Heart left ventricle (tissue), 16 donors: ENCODE results near the gene RBMS3. TPM values are rescaled to one million over a fixed set of nuclear protein-coding genes. Genes with fewer than 3 reads are reported as not detected.
"Not testable (repeated sequence)": the region's sequence is repeated elsewhere in the genome, so short reads cannot be mapped to it uniquely, and the experiment has no call there.

ENCODE experiments used
- ATAC-seq, 4 donors: fragments of 200-7000 bp; cut with Tn5 transposase; one replicate each; pipeline ENCODE4 v1.9.1; 2020 to 2022; ENCODE audit warnings: moderate library complexity in 4 of 4, mild to moderate bottlenecking in 3 of 4, moderate number of reproducible peaks in 1 of 4
- DNase-seq, 5 donors: peaks; one replicate each; pipeline ENCODE4 v3.0.0-alpha.2; 2020
- H3K27ac ChIP-seq, 12 donors: fragments of 200-600 bp; sonication (generic) in 4 of 12; one replicate each; pipeline versions ENCODE4 v1.5.0 to v1.8.0; 2016 to 2022; ENCODE audit warnings: mild to moderate bottlenecking in 2 of 12
- H3K27me3 ChIP-seq, 9 donors: fragments of 200-600 bp; sonication (generic) in 2 of 9; one replicate each; pipeline versions ENCODE4 v1.5.1 to v1.8.0; 2016 to 2022; ENCODE audit warnings: mild to moderate bottlenecking in 3 of 9
- H3K36me3 ChIP-seq, 9 donors: fragments of 200-600 bp; sonication (generic) in 2 of 9; one replicate each; pipeline versions ENCODE4 v1.5.0 to v1.8.0; 2018 to 2022; ENCODE audit warnings: mild to moderate bottlenecking in 2 of 9
- H3K4me1 ChIP-seq, 12 donors: fragments of 200-600 bp; sonication (generic) in 4 of 12; one replicate each; pipeline versions ENCODE4 v1.5.0 to v1.8.0; 2016 to 2022; ENCODE audit warnings: mild to moderate bottlenecking in 3 of 12
- H3K4me3 ChIP-seq, 12 donors: fragments of 200-600 bp; sonication (generic) in 4 of 12; one replicate each; pipeline versions ENCODE4 v1.5.0 to v1.8.0; 2017 to 2022; ENCODE audit warnings: mild to moderate bottlenecking in 9 of 12, moderate library complexity in 4 of 12
- H3K9me3 ChIP-seq, 12 donors: fragments of 200-600 bp; sonication (generic) in 4 of 12; one replicate each; pipeline versions ENCODE4 v1.5.0 to v1.8.0; 2016 to 2022; ENCODE audit warnings: mild to moderate bottlenecking in 1 of 12
- POLR2A ChIP-seq, 2 donors: fragments of 450-650 bp; IDR thresholded peaks; one replicate each; pipeline ENCODE4 v1.6.1; 2017; ENCODE audit warnings: antibody characterized with exemption in 2 of 2, mild to moderate bottlenecking in 2 of 2, moderate library complexity in 2 of 2
- WGBS, 4 donors: extraction: QIAGEN DNeasy Blood & Tissue Kit in 2 of 4; methylation state at CpG; one replicate each; pipeline versions ENCODE4 v1.1.5 to v1.1.7; 2013 to 2018; 5-methylcytosine and 5-hydroxymethylcytosine counted together
- intact Hi-C, 10 donors: fragments of 100-400 bp; cut with DNase I; formaldehyde crosslinking; loops; one replicate each; pipeline versions ENCODE4 v1.11.1 to v1.14.2; 2022
- long read RNA-seq, 3 donors: library from polyadenylated mRNA; unstranded; transcript quantifications; one replicate each; pipeline ENCODE4 v2.0.0, GENCODE V29; 2020 to 2021
- polyA plus RNA-seq, 2 donors: library from polyadenylated mRNA; stranded (reverse); fragments of 200-250 nt; gene quantifications; one replicate each; pipeline ENCODE4 v1.2.3, GENCODE V29; 2013
- total RNA-seq, 9 donors: library from RNA; depleted of rRNA in 2 of 9; stranded (reverse); fragments of >200 nt in 2 of 9; fragmentation: NEBNext Ultra II Directional in 3 of 9; extraction: Animal tissue kit (Norgen Biotek cat#: 25700) in 3 of 9; gene quantifications; one replicate each; pipeline versions ENCODE4 v1.1.0 to v1.2.4, GENCODE V29; 2016 to 2023
- TF ChIP-seq, protein P1 (sequence below), 12 donors: fragments of 200-600 bp; sonication (generic) in 4 of 12; IDR thresholded peaks; one replicate each; pipeline versions ENCODE4 v1.5.0 to v1.8.0; 2018 to 2022; ENCODE audit warnings: antibody characterized with exemption in 12 of 12, mild to moderate bottlenecking in 5 of 12
- donor health status: ischemic (EF 13 %, LVEDD 7.1; RV severe dilation, severe dysfunction).
- donor health status: healthy with polysubstance abuse.
- donor health status: DM: no; HTN: yes; CAD: no.
- donor health status: DM: no; HTN: no; CAD: no.
- donor health status: ischemic (EF 25% LVEDD 6.9; RV normal size, moderate dysfunction).
- donor health status: ischemic (EF 25% LVEDD 5.7; RV mildly dilated, moderate dysfunction).
- donor health status: healthy.
- donor health status: DM: yes; HTN: yes; CAD: no.
- donor health status: ischemic (EF 35%, LVEDD 5.7; RV mildly dilated, moderate dysfunction).
- donor health status: nonischemic (EF 11% LVEDD 7.7; RV severe dilation, severe dysfunction).
- donor health status: DM: yes; HTN: yes; CAD: no.
- donor health status: PGD.
- donor health status: ischemic (EF 29% LVEDD 5.4; RV normal size, mild dysfunction).
- donor health status: nonischemic (EF 23%, LVEDD 6.1; RV moderate dilation, normal function).

RBMS3 gene
- 10 to 100 TPM; 19.0 to 35.6 (median 27.3) TPM for total RNA-seq
- 1 to 10 TPM; 4.8 to 5.3 TPM for polyA plus RNA-seq
- long read RNA-seq, donor 1, partial matches to known transcripts = 4 of 13 reads
- long read RNA-seq, donor 1, other reads (novel, unspliced or antisense) = 6 of 13 reads
- long read RNA-seq, donor 2, full-length matches to known transcripts = 18 of 42 reads
- long read RNA-seq, donor 2, partial matches to known transcripts = 4 of 42 reads
- long read RNA-seq, donor 2, other reads (novel, unspliced or antisense) = 20 of 42 reads
- long read RNA-seq, donor 3, partial matches to known transcripts = 4 of 12 reads
- long read RNA-seq, donor 3, other reads (novel, unspliced or antisense) = 6 of 12 reads

DNA sequence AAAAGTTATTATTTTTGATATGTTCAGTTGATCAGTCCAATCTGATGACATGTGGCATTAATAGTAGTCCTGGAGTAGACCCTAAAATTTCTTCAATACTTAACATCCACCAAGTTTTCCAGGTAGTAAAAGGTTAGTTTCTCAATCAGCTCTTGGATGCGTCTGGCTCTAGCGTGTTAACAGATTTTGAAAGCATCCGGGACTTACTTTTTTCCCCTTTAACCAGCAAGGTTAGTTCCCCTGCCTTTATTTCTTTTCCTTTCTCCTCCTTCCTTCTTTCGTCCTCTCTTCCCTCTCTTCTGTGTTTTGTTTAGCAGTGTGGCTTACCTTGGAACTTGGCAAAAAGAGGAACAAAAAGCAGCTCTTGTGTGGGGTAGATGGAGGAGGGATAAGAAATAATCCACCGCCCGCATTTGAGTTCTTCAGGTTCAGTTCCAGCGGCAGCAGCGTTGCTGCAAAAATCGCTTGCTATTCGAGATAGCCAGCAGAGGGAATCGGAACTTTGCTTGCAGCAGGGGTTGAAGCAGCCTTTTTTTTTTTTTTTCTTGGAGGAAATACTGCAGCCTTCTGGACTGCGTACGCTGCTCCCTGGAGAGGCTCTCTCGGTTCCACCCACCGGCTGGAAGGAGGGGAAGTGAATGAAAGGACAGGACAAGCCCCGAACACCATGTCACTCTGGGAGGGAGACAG lies at the start of gene RBMS3:
Gene RBMS3 (plus strand): TSS at position 668 of the 690 bp plus-strand sequence.
- Histone ChIP-seq H3K27ac (peak within 1 kb of the TSS; percentile 83 to 96 (median 91)), H3K4me3 (peak within 1 kb of the TSS; percentile 43 to 84 (median 66)), H3K4me1 (peaks cover 0 to 29% (median 13%) of the 10 kb centered on the region in 12 donors), H3K9me3 (no peaks in the 10 kb centered on the region), H3K27me3 (no peaks in the 10 kb centered on the region), H3K36me3 (no peaks in the 10 kb centered on the region)
- WGBS, 4 donors = 0 to 1% (median 1%) methylated on average over 16 of the region's 16 CpGs
- intact Hi-C loops = loop anchor here (2.0 to 10.0 kb wide), 24 partner anchors 42 to 484 kb away; no protein-coding TSS in a partner anchor
- peak in 1 of 2 donors; percentile 58 for TF ChIP-seq POLR2A (IDR thresholded peaks at IDR 0.05)
- TF ChIP-seq, protein P1, sequence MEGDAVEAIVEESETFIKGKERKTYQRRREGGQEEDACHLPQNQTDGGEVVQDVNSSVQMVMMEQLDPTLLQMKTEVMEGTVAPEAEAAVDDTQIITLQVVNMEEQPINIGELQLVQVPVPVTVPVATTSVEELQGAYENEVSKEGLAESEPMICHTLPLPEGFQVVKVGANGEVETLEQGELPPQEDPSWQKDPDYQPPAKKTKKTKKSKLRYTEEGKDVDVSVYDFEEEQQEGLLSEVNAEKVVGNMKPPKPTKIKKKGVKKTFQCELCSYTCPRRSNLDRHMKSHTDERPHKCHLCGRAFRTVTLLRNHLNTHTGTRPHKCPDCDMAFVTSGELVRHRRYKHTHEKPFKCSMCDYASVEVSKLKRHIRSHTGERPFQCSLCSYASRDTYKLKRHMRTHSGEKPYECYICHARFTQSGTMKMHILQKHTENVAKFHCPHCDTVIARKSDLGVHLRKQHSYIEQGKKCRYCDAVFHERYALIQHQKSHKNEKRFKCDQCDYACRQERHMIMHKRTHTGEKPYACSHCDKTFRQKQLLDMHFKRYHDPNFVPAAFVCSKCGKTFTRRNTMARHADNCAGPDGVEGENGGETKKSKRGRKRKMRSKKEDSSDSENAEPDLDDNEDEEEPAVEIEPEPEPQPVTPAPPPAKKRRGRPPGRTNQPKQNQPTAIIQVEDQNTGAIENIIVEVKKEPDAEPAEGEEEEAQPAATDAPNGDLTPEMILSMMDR (IDR thresholded peaks at IDR 0.05) = peak; percentile 22 to 80 (median 54)
- DNase-seq (peak; percentile 90 to 93 (median 92)), ATAC-seq (peak; percentile 91 to 95 (median 94))

DNA sequence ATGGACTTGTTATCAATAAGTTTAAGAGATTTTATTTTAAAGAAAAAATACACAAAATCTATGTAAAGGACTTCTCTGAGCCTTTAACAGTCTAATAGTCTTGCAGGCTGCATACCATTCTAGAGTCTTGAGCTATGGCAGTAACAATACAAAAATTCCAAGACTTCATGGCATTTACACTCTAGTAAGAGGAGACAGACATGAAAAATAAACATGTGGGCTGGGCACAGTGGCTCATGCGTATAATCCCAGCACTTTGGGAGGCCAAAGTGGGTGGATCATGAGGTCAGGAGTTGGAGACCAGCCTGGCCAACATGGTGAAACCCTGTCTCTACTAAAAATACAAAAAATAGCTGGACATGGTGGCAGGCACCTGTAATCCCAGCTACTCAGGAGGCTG lies 47.7 kb upstream of the RBMS3 start:
- H3K27me3 ChIP-seq, ATAC-seq, H3K27ac ChIP-seq, DNase-seq, intact Hi-C loops, H3K4me3 ChIP-seq, H3K36me3 ChIP-seq, H3K9me3 ChIP-seq, H3K4me1 ChIP-seq: not testable (repeated sequence)
- WGBS, 4 donors = 0 to 55% (median 24%) methylated on average over 1 of the region's 1 CpG

DNA sequence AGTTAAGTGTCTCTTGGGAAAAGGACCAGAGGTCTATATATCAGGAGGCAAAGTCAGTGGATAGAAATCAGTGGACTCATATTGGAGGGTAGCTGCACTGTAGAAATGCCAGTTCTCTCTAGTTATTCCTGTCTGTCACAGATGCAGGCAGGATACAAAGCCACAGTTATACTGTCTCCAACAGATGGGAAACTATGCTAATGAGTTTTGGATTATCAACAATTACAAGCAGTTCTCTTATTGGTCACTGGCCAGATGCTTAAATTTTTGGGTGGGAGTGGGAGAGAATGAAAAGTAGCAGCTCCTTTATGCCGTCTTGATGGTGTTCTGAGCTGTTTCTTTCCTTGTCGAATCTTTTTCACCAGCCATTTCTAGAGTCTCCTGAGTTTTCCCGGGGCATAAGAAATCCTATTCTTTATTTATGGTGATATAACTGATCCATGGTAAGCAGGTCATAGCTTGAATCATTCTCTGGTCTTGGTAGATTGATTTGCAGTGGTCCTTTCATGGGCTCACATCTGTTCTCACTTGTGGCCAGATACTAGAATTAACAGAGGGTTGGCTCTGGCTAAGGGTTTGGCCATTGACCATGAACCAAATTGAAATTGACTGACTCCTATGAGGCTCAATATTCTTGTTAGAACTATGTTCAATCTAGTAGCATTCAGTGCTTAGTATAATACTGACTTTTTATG lies 44.6 kb upstream of the RBMS3 start:
- intact Hi-C loops = no loop called here

DNA sequence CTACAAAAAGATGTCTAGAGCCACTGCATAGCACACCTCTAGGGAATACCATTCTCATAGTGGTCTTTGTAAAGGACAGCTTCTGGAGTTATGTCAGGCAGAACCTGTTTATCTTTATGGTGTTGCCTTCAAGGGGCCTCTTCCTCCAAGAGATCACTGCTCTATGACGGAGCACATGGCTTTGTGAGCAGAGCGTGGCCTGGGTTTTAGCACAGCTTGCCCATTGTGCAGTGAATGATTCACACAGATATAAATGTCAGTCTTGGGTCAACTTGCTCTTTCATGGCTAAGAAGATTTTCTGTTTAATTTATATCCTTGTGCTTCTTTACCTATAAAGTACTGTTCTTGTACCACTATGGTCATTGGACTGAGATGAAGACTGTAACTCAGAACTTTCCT lies 41.5 kb upstream of the RBMS3 start:
- H3K27ac ChIP-seq = no peak overlapping the region
- ATAC-seq = no peak
- intact Hi-C loops = no loop called here
- H3K4me3 ChIP-seq = no peak overlapping the region
- H3K9me3 ChIP-seq = peaks cover 0 to 12% (median 0%) of the 10 kb centered on the region in 12 donors
- WGBS, 4 donors = 94 to 100% (median 97%) methylated on average over 2 of the region's 2 CpGs
- DNase-seq = no peak
- no peak for TF ChIP-seq POLR2A (IDR thresholded peaks at IDR 0.05)
- TF ChIP-seq, protein P1 (IDR thresholded peaks at IDR 0.05) = no peak
- peaks cover 0 to 15% (median 0%) of the 10 kb centered on the region in 12 donors for H3K4me1 ChIP-seq
- no peaks in the 10 kb centered on the region for H3K36me3 ChIP-seq
- H3K27me3 ChIP-seq = no peaks in the 10 kb centered on the region

More for the DNA sequence above, 44.6 kb upstream of the RBMS3 start:
- no peak for TF ChIP-seq POLR2A (IDR thresholded peaks at IDR 0.05)
- TF ChIP-seq, protein P1 (IDR thresholded peaks at IDR 0.05) = no peak
- H3K4me3 ChIP-seq = no peak overlapping the region
- WGBS, 4 donors = 60 to 92% (median 73%) methylated on average over 3 of the region's 3 CpGs
- H3K4me1 ChIP-seq = peaks cover 0 to 12% (median 0%) of the 10 kb centered on the region in 12 donors
- H3K27me3 ChIP-seq = no peaks in the 10 kb centered on the region
- H3K27ac ChIP-seq = no peak overlapping the region
- DNase-seq (no peak), ATAC-seq (no peak)
- H3K36me3 ChIP-seq = no peaks in the 10 kb centered on the region
- peaks cover 0 to 6% (median 0%) of the 10 kb centered on the region in 12 donors for H3K9me3 ChIP-seq
